HAP-1 (cell line): Measurements from ENCODE around the gene PPP3CA.
"Not testable (repeated sequence)": the region's sequence is repeated elsewhere in the genome, so short reads cannot be mapped to it uniquely, and the experiment has no call there.

ENCODE experiments used
- DNase-seq, 2 experiments: peaks; one replicate each; pipeline ENCODE4 v3.0.0-alpha.2; 2016 to 2020; ENCODE audit warnings: low spot score in 2 of 2
- H3K27me3 ChIP-seq: fragments of 250-450 bp; sonication (Bioruptor Pico); 2 replicates; pipeline ENCODE4 v1.5.1; 2020; ENCODE audit warnings: low read depth, mild to moderate bottlenecking, moderate library complexity
- H3K36me3 ChIP-seq: fragments of 250-450 bp; sonication (Bioruptor Pico); replicated peaks from 2 replicates; pipeline ENCODE4 v1.5.1; 2020; ENCODE audit warnings: mild to moderate bottlenecking
- H3K4me1 ChIP-seq: fragments of 250-450 bp; sonication (Bioruptor Pico); 2 replicates; pipeline ENCODE4 v1.5.1; 2020; ENCODE audit warnings: mild to moderate bottlenecking
- H3K4me3 ChIP-seq: fragments of 250-450 bp; sonication (Bioruptor Pico); 2 replicates; pipeline ENCODE4 v1.5.1; 2020; ENCODE audit warnings: mild to moderate bottlenecking, moderate library complexity
- H3K9me3 ChIP-seq: fragments of 250-450 bp; sonication (Bioruptor Pico); 2 replicates; pipeline ENCODE4 v1.5.1; 2020; ENCODE audit warnings: mild to moderate bottlenecking, moderate library complexity
- in situ Hi-C: fragments of 300-500 bp; cut with MboI; formaldehyde crosslinking; loops from 3 replicates; pipeline ENCODE4 v1.14.3; 2020; ENCODE audit warnings: low sequenced_read_pairs, inconsistent platforms, mixed read lengths

Gene PPP3CA

GRCh38 chr4:101135371-101136010 lies 211.8 kb downstream of the PPP3CA start:
- Histone ChIP-seq H3K36me3 (no peaks in the 10 kb centered on the region), H3K9me3 (no peaks in the 10 kb centered on the region), H3K4me1 (peaks cover 19% of the 10 kb centered on the region), H3K4me3 (no peak overlapping the region), H3K27me3 (no peaks in the 10 kb centered on the region)
- no peak for DNase-seq
- in situ Hi-C loops: no loop called here

GRCh38 chr4:101131058-101131457 lies 216.3 kb downstream of the PPP3CA start:
- H3K4me1 ChIP-seq, H3K27me3 ChIP-seq, H3K9me3 ChIP-seq, H3K36me3 ChIP-seq, H3K4me3 ChIP-seq, in situ Hi-C loops, DNase-seq: not testable (repeated sequence)

- DNase-seq, H3K36me3 ChIP-seq, H3K27me3 ChIP-seq, in situ Hi-C loops, H3K4me3 ChIP-seq, H3K9me3 ChIP-seq: not testable (repeated sequence)
- peaks cover 23% of the 10 kb centered on the region for H3K4me1 ChIP-seq
Observed at GRCh38 chr4:101128898-101129297, 218.4 kb downstream of the PPP3CA start.

- H3K4me3 ChIP-seq: no peak overlapping the region
- in situ Hi-C loops: no loop called here
- no peak for DNase-seq
- H3K36me3 ChIP-seq: no peaks in the 10 kb centered on the region
- H3K4me1 ChIP-seq: peaks cover 23% of the 10 kb centered on the region
- H3K9me3 ChIP-seq: no peaks in the 10 kb centered on the region
- no peaks in the 10 kb centered on the region for H3K27me3 ChIP-seq
Observed at GRCh38 chr4:101128473-101128872, 218.9 kb downstream of the PPP3CA start.

GRCh38 chr4:101127176-101127790 lies 220.0 kb downstream of the PPP3CA start:
- no peak for DNase-seq
- H3K4me3 ChIP-seq: no peak overlapping the region
- H3K9me3 ChIP-seq: no peaks in the 10 kb centered on the region
- H3K4me1 ChIP-seq: peaks cover 27% of the 10 kb centered on the region
- in situ Hi-C loops: no loop called here
- H3K27me3 ChIP-seq: no peaks in the 10 kb centered on the region
- no peaks in the 10 kb centered on the region for H3K36me3 ChIP-seq

GRCh38 chr4:101126059-101126458 lies 221.3 kb downstream of the PPP3CA start:
- H3K9me3 ChIP-seq: no peaks in the 10 kb centered on the region
- no peaks in the 10 kb centered on the region for H3K27me3 ChIP-seq
- H3K4me1 ChIP-seq: peaks cover 27% of the 10 kb centered on the region
- H3K4me3 ChIP-seq: no peak overlapping the region
- no peaks in the 10 kb centered on the region for H3K36me3 ChIP-seq
- in situ Hi-C loops: no loop called here
- DNase-seq: peak in 1 of 2 experiments; percentile 50

- peaks cover 27% of the 10 kb centered on the region for H3K4me1 ChIP-seq
- no peak overlapping the region for H3K4me3 ChIP-seq
- peak; percentile 69 to 82 for DNase-seq
- H3K9me3 ChIP-seq: no peaks in the 10 kb centered on the region
- no peaks in the 10 kb centered on the region for H3K27me3 ChIP-seq
- no peaks in the 10 kb centered on the region for H3K36me3 ChIP-seq
- in situ Hi-C loops: no loop called here
Observed at GRCh38 chr4:101125045-101125942, 222.0 kb downstream of the PPP3CA start.

GRCh38 chr4:101123231-101123630 lies 224.1 kb downstream of the PPP3CA start:
- in situ Hi-C loops: no loop called here

GRCh38 chr4:101122019-101122418 lies 225.3 kb downstream of the PPP3CA start:
- H3K4me3 ChIP-seq: no peak overlapping the region
- H3K4me1 ChIP-seq: peaks cover 47% of the 10 kb centered on the region
- H3K9me3 ChIP-seq: no peaks in the 10 kb centered on the region
- DNase-seq: no peak
- no peaks in the 10 kb centered on the region for H3K27me3 ChIP-seq
- in situ Hi-C loops: no loop called here
- no peaks in the 10 kb centered on the region for H3K36me3 ChIP-seq

More at GRCh38 chr4:101123231-101123630, 224.1 kb downstream of the PPP3CA start:
- no peak overlapping the region for H3K4me3 ChIP-seq
- H3K9me3 ChIP-seq: no peaks in the 10 kb centered on the region
- DNase-seq: no peak
- peaks cover 44% of the 10 kb centered on the region for H3K4me1 ChIP-seq
- no peaks in the 10 kb centered on the region for H3K27me3 ChIP-seq
- no peaks in the 10 kb centered on the region for H3K36me3 ChIP-seq

GRCh38 chr4:101119141-101119540 lies 228.2 kb downstream of the PPP3CA start:
- Histone ChIP-seq H3K4me1 (peaks cover 41% of the 10 kb centered on the region), H3K27me3 (no peaks in the 10 kb centered on the region), H3K9me3 (no peaks in the 10 kb centered on the region), H3K36me3 (no peaks in the 10 kb centered on the region), H3K4me3 (no peak overlapping the region)
- in situ Hi-C loops: no loop called here
- DNase-seq: no peak

- DNase-seq: peak in 1 of 2 experiments; percentile 94
- Histone ChIP-seq H3K36me3 (no peaks in the 10 kb centered on the region), H3K27me3 (no peaks in the 10 kb centered on the region), H3K4me3 (no peak overlapping the region), H3K9me3 (no peaks in the 10 kb centered on the region), H3K4me1 (peaks cover 41% of the 10 kb centered on the region)
- in situ Hi-C loops: no loop called here
Observed at GRCh38 chr4:101118617-101119016, 228.7 kb downstream of the PPP3CA start.

- Histone ChIP-seq H3K9me3 (no peaks in the 10 kb centered on the region), H3K4me1 (peaks cover 37% of the 10 kb centered on the region), H3K36me3 (no peaks in the 10 kb centered on the region), H3K27me3 (no peaks in the 10 kb centered on the region), H3K4me3 (no peak overlapping the region)
- no peak for DNase-seq
- in situ Hi-C loops: no loop called here
Observed at GRCh38 chr4:101115887-101116286, 231.4 kb downstream of the PPP3CA start.

GRCh38 chr4:101114936-101115372 lies 232.4 kb downstream of the PPP3CA start:
- Histone ChIP-seq H3K36me3 (no peaks in the 10 kb centered on the region), H3K9me3 (no peaks in the 10 kb centered on the region), H3K4me1 (peaks cover 35% of the 10 kb centered on the region), H3K4me3 (no peak overlapping the region), H3K27me3 (no peaks in the 10 kb centered on the region)
- in situ Hi-C loops: no loop called here
- peak; percentile 55 to 97 for DNase-seq
